Measurements from ENCODE around the gene KCNIP3. TPM values are rescaled to one million over a fixed set of nuclear protein-coding genes. Genes with fewer than 3 reads are reported as not detected.

The KCNIP3 gene
- total RNA-seq, 1 experiment from 2014 or later = 19.1 TPM

- no peaks in the 10 kb centered on the region for H4K20me1 ChIP-seq (ENCODE audit: low read length)
- CTCF ChIA-PET = no interaction called here
- TF ChIP-seq EZH2 (IDR thresholded peaks at IDR 0.05; ENCODE audit: low read length, unreplicated experiment) (no peak), CTCF (conservative IDR thresholded peaks at IDR 0.05; ENCODE audit: low read depth, low read length) (no peak), EZH2phosphoT487 (IDR thresholded peaks at IDR 0.05; ENCODE audit: borderline replicate concordance, low read length) (no peak)
- no peak overlapping the region for H3K27ac ChIP-seq (ENCODE audit: low read length)
- BruUV-seq (replicated peaks) = no TSS peak
- DNase-seq = no peak
- no peaks in the 10 kb centered on the region for H3K36me3 ChIP-seq (ENCODE audit: low read depth, low read length)
- no peak overlapping the region for H3K4me3 ChIP-seq (ENCODE audit: low read length)
- POLR2A ChIA-PET (ENCODE audit: unreplicated experiment) = no interaction called here
- H3K9ac ChIP-seq (ENCODE audit: low read length) = no peak overlapping the region
- ATAC-seq = no peak
- no peaks in the 10 kb centered on the region for H3K27me3 ChIP-seq (ENCODE audit: low read length)
- H3K4me1 ChIP-seq (ENCODE audit: insufficient read depth, low read length) = peaks cover 39% of the 10 kb centered on the region
- intact Hi-C loops (cut with micrococcal nuclease) = no loop called here
- H3K9me3 ChIP-seq (ENCODE audit: low read length) = no peaks in the 10 kb centered on the region
- no peak overlapping the region for H2AFZ ChIP-seq (ENCODE audit: low read length)
- no peaks in the 10 kb centered on the region for H3F3A ChIP-seq (ENCODE audit: low read length, unreplicated experiment)
- H3K79me2 ChIP-seq (ENCODE audit: low read length) = no peaks in the 10 kb centered on the region
- no peak overlapping the region for H3K4me2 ChIP-seq (ENCODE audit: low read length)
- H3K9me2 ChIP-seq (replicated peaks; ENCODE audit: low read length) = no peaks in the 10 kb centered on the region
Measured at GRCh38 chr2:95310651-95311050, 13.5 kb downstream of the KCNIP3 start.

GRCh38 chr2:95311815-95312542, 14.8 kb downstream of the KCNIP3 start:
- intact Hi-C loops (cut with micrococcal nuclease) = no loop called here
- POLR2A ChIA-PET (ENCODE audit: unreplicated experiment) = no interaction called here

More at GRCh38 chr2:95311815-95312542, 14.8 kb downstream of the KCNIP3 start:
- Histone ChIP-seq H3K4me2 (ENCODE audit: low read length) (no peak overlapping the region), H3K4me1 (ENCODE audit: insufficient read depth, low read length) (peaks cover 43% of the 10 kb centered on the region), H3K36me3 (ENCODE audit: low read depth, low read length) (no peaks in the 10 kb centered on the region), H2AFZ (ENCODE audit: low read length) (no peak overlapping the region), H3K79me2 (ENCODE audit: low read length) (no peaks in the 10 kb centered on the region), H3K4me3 (ENCODE audit: low read length) (no peak overlapping the region), H3F3A (ENCODE audit: low read length, unreplicated experiment) (peaks cover 6% of the 10 kb centered on the region), H3K9me3 (ENCODE audit: low read length) (no peaks in the 10 kb centered on the region), H3K9me2 (replicated peaks; ENCODE audit: low read length) (no peaks in the 10 kb centered on the region), H3K27ac (ENCODE audit: low read length) (no peak overlapping the region), H4K20me1 (ENCODE audit: low read length) (no peaks in the 10 kb centered on the region), H3K9ac (ENCODE audit: low read length) (no peak overlapping the region), H3K27me3 (ENCODE audit: low read length) (no peaks in the 10 kb centered on the region)
- DNase-seq (no peak), ATAC-seq (no peak)
- no TSS peak for BruUV-seq (replicated peaks)
- CTCF ChIA-PET = interaction anchor here (0.6 to 1.0 kb wide), 3 partner anchors 34 to 80 kb away, joined by 3 to 4 read pairs (median 3); no protein-coding TSS in a partner anchor
- no peak for TF ChIP-seq CTCF (conservative IDR thresholded peaks at IDR 0.05; ENCODE audit: low read depth, low read length)
- no peak for TF ChIP-seq EZH2phosphoT487 (IDR thresholded peaks at IDR 0.05; ENCODE audit: borderline replicate concordance, low read length)
- TF ChIP-seq EZH2 (IDR thresholded peaks at IDR 0.05; ENCODE audit: low read length, unreplicated experiment) = no peak
